Keratinocyte (primary cell): Measurements from ENCODE around the gene CALML3.

ENCODE experiments used
- EZH2 ChIP-seq: IDR thresholded peaks from one replicate; pipeline ENCODE4 v1.6.1; 2012; ENCODE audit warnings: inconsistent platforms, mild to moderate bottlenecking, low read length, moderate library complexity
- TF ChIP-seq, protein P1 (sequence below), 3 experiments: IDR thresholded peaks in 1 of 3; conservative IDR thresholded peaks in 1 of 3; optimal IDR thresholded peaks in 1 of 3; 2 replicates in 2 of 3; 3 replicates in 1 of 3; pipeline versions ENCODE3 to v1.5.1; 2011; ENCODE audit warnings: low read length in 3 of 3, mild to moderate bottlenecking in 3 of 3, moderate library complexity in 2 of 3, control low read depth in 1 of 3, inconsistent platforms in 1 of 3; ENCODE audit not compliant: insufficient read depth in 2 of 3; ENCODE audit errors: extremely low read depth in 1 of 3

DNA sequence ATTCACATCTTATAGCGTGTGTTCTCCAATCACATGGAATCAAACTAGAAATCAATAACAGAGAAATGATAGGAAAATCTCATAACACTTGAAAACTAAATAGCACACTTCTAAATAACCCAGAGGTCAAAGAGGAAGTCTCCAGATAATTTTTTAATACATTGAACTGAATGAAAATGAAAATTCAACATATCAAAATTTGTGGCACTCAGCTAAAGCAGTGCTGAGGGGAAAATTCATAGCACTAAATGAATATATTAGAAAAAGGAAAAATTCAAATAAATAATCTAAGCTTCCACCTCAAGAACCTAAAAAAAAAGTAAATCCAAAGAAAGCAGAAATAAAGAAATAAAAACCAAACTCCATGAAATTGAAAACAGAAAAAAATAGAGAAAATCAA is 17.3 kb downstream of the CALML3 start:
- TF ChIP-seq, protein P1, sequence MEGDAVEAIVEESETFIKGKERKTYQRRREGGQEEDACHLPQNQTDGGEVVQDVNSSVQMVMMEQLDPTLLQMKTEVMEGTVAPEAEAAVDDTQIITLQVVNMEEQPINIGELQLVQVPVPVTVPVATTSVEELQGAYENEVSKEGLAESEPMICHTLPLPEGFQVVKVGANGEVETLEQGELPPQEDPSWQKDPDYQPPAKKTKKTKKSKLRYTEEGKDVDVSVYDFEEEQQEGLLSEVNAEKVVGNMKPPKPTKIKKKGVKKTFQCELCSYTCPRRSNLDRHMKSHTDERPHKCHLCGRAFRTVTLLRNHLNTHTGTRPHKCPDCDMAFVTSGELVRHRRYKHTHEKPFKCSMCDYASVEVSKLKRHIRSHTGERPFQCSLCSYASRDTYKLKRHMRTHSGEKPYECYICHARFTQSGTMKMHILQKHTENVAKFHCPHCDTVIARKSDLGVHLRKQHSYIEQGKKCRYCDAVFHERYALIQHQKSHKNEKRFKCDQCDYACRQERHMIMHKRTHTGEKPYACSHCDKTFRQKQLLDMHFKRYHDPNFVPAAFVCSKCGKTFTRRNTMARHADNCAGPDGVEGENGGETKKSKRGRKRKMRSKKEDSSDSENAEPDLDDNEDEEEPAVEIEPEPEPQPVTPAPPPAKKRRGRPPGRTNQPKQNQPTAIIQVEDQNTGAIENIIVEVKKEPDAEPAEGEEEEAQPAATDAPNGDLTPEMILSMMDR (optimal IDR thresholded peaks at IDR 0.05 in 1 of 3, IDR thresholded peaks at IDR 0.05 in 1 of 3, conservative IDR thresholded peaks at IDR 0.05 in 1 of 3; ENCODE audit: extremely low read depth in 1 of 3, insufficient read depth in 2 of 3, low read length in 3 of 3): no peak
- TF ChIP-seq EZH2: no peak
